Epidermal melanocyte (primary cell): Measurements from ENCODE around the gene ADAMTS1.

Experiments
- DNase-seq: peaks from one replicate; pipeline ENCODE4 v3.0.0; 2011; ENCODE audit warnings: low spot score; ENCODE audit not compliant: insufficient read length

Gene ADAMTS1

DNA sequence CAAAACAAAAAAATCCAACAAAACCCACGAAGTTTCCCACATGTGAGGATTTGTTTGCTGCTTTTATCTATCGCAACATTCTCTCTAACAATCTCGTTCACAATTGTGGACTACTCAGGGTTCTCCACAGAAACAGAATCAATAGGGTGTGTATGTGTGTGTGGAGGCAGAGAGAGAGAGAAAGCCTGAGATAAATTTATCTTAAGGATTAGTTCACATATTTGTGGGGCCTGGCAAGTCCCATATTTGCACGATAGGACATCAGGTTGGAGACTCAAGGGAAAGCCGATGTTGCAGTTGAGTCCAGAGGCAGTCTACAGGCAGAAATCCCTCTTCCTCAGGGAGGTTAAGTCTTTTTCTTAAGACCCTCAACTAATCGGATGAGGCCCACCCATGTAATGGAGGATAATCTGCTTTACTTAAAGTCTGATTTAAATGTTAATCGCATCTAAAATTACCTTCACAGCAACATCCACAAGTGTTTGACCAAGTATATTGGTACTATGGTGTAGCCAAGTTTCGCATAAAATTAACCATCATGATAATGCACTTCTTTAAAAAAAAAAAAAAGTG, 31.7 kb downstream of the ADAMTS1 start:
- DNase-seq, result no peak

GRCh38 chr21:26812173-26812572, 33.0 kb downstream of the ADAMTS1 start:
- DNase-seq, result no peak

GRCh38 chr21:26811482-26811881, 33.7 kb downstream of the ADAMTS1 start:
- no peak for DNase-seq

GRCh38 chr21:26810676-26811415, 34.4 kb downstream of the ADAMTS1 start:
- no peak for DNase-seq

- no peak for DNase-seq
Observed at GRCh38 chr21:26810266-26810665, 34.9 kb downstream of the ADAMTS1 start.

- no peak for DNase-seq
Observed at GRCh38 chr21:26809745-26810144, 35.5 kb downstream of the ADAMTS1 start.

- DNase-seq, result no peak
Observed at GRCh38 chr21:26806801-26807295, 38.4 kb downstream of the ADAMTS1 start.

GRCh38 chr21:26804895-26805609, 40.2 kb downstream of the ADAMTS1 start:
- no peak for DNase-seq

GRCh38 chr21:26801498-26801897, 43.7 kb downstream of the ADAMTS1 start:
- DNase-seq, result peak; percentile 24

GRCh38 chr21:26800970-26801431, 44.2 kb downstream of the ADAMTS1 start:
- no peak for DNase-seq

DNA sequence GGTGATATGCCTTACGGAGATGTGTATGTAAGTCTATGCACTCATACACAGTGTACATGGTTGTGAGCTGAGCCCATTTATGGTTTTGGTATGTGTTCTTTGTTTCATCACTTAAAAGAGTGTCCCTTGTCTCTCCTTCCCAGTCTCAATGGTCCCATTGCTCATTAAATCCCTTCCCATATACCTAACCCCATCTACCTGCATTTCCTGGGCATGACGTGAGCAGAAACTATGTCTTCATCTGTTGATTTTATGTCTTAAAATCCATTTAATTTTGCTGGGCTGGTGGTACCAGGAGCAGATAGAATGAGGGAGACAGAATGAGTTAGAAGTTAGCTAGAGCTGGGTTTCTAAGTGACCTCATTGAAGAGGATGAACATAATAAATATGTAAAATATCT, 44.8 kb downstream of the ADAMTS1 start:
- no peak for DNase-seq

DNA sequence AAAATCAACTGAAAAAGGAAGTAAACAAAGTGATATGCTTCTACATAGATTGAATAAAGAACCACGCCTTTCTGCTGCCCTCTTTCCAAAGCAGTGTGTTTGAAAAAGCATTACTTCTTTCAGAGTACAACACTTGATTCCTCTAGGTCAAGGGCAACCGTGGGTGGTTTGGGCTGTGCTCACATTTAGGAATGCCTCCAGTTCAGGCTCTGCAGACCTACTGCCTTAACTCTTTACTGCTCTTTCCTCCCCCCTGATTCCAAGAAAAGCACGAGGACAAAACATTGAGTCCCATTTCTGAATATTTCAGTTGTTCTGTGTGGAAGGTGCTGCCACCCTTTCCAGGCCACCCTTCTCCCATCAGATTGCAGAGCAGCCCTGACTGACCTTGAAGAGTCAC, 45.2 kb downstream of the ADAMTS1 start:
- DNase-seq, result no peak

DNA sequence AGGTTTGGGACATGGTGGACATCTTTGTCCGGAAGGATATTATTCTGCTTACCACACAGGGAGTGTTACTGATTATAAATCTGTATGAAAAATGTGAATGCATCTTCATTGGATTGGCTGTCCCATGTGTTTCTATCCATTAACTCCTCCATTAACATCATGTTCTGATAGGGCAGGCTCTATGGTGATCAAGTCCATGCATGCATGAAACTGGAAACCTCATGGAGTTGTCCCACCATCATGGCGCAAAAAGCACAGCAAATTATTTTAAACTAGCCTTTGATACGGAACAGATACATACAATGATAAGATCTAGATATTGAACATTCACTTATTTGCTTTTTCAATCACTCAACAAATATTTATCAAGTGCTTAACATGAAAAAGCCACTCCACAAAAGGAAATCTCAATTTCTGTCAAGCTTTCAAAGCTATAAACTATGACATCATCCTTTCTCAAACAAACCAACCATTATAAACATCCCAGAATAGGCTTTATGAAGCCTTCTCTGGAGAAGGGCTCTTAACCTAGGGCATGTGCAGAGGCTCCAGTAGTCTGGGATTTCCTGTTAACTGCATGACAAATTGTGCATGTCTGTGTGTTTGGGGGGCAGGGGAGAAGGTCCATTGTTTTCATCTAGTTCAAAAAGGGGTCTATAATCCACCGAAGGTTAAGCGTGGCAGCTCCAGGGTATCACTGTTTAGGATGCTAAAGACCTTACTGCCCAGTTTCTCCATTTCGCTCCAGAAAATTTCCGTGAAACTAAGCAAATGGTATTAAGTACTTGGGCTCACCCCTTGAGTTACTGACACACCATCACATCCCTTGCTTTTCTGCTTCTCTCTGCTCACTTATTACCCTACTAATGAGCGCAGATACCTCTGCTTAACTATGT, 46.1 kb downstream of the ADAMTS1 start:
- no peak for DNase-seq

- no peak for DNase-seq
Observed at GRCh38 chr21:26797878-26798456, 47.2 kb downstream of the ADAMTS1 start.

DNA sequence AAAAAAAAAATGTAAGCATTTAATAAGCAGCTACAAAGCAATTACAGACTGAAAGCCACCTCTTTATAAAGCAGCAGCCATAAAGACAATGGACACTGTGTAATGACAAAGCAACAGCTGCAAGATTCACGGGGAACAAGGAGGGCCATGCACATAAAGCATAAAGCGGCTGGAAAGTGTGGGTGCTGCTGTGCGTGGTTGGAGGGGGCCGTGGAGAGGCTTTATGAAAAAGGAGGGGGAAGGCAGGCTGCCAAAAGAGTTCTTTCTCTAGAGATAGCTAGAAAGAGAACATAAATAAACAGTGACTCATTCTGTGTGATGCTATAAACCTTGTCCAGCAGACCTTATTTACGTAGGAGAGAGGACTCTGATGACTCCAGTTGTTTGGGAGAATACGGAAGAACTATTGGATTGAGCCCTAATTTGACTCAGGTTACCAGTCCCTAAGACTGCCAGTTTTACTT, 49.3 kb downstream of the ADAMTS1 start:
- DNase-seq, result peak; percentile 23

DNA sequence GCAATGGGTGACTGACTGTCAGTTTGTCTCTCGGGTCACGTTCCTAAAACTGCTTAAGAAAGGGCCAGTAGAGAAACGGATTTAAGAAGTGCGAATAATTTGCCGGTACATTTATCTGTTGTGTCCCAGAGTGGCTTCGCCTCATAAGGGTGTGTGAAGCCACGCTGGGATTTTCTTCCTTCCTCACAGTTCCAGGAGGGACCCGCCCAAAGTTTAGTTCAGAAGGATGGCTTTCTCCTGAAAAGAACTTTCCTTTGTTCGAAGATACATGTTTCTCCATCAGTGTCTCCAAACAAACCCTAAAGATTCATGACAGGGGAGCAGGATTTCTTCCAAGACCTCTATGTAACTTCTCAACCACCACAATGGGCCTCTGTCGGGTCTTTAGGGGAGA, 49.8 kb downstream of the ADAMTS1 start:
- no peak for DNase-seq

- DNase-seq, result no peak
Observed at GRCh38 chr21:26794597-26795411, 50.4 kb downstream of the ADAMTS1 start.

DNA sequence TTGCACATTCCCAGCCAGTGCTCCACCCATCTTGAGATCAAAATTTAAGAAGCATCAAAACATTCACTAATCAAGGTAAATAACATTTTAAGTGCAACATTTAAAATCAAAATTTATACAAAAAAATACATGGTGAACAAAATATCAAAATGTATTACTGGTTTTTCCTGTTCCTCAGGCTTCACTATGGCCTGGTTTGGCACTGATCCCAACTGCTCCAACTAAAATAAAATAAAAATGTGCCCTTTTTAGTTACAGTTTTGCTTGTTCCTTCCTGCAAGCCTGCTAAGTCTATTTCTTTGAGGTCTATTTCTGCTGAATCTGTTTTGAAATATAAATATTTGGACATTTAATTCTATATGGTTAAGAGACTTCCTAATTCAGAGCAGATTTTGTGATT, 54.9 kb downstream of the ADAMTS1 start:
- DNase-seq, result no peak

DNA sequence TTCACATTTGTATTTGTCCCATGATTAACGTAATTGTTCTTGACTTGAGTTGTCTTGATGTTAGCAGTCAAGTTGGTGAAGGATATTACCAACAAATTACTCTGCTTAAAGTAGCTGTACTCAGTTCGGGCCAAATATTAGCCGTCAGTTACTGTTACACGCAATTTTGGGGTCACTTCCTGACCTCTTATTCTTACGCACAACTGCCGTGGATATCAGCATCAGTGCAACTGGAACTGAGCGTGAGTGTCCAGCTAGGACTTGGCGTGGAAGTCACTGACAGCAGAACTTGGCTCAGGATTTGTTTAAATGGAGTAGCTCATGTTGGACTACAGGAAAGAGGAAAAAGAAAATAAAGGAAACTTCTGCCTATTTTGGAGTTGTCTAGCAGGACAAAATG, 56.4 kb downstream of the ADAMTS1 start:
- DNase-seq, result no peak
